SK-N-MC (cell line): ENCODE data around the gene PRICKLE2.

Experiments used
- DNase-seq: peaks from one replicate; pipeline ENCODE4 v3.0.0-alpha.2; 2011; ENCODE audit warnings: low read depth, low spot score
- H3K27ac ChIP-seq: fragments of 200-600 bp; sonication (generic); 2 replicates; pipeline ENCODE4 v1.5.1; 2016; ENCODE audit warnings: mixed run types
- H3K36me3 ChIP-seq: fragments of 200-600 bp; sonication (generic); 2 replicates; pipeline ENCODE4 v1.6.1; 2017; ENCODE audit warnings: antibody characterized with exemption, low read length, mixed read lengths; ENCODE audit not compliant: insufficient read depth
- H3K4me3 ChIP-seq: fragments of 200-600 bp; sonication (generic); 2 replicates; pipeline ENCODE4 v1.5.1; 2016
- H3K9ac ChIP-seq: fragments of 200-600 bp; sonication (generic); 2 replicates; pipeline ENCODE4 v1.8.0; 2017; ENCODE audit warnings: mixed run types, mixed read lengths; ENCODE audit not compliant: insufficient read length
- H3K9me3 ChIP-seq: fragments of 200-600 bp; sonication (generic); 2 replicates; pipeline ENCODE4 v1.6.1; 2017; ENCODE audit warnings: low read depth, mild to moderate bottlenecking, antibody characterized with exemption, low read length, moderate library complexity, mixed read lengths
- EZH2 ChIP-seq: fragments of 200-600 bp; sonication (generic); IDR thresholded peaks from one replicate; pipeline ENCODE4 v1.6.1; 2017; ENCODE audit warnings: antibody characterized with exemption
- FOXP2 ChIP-seq: optimal IDR thresholded peaks from 2 replicates; pipeline ENCODE3; 2011; ENCODE audit warnings: mild to moderate bottlenecking, moderate library complexity; ENCODE audit not compliant: insufficient read depth; ENCODE audit errors: extremely low read length, control extremely low read depth
- POLR2AphosphoS5 ChIP-seq: IDR thresholded peaks from 2 replicates; pipeline ENCODE4 v1.6.1; 2012; ENCODE audit warnings: mild to moderate bottlenecking, low read depth, low read length, borderline replicate concordance

PRICKLE2 gene

GRCh38 chr3:64179860-64180259 is 45.4 kb downstream of the PRICKLE2 start:
- no peaks in the 10 kb centered on the region for H3K9me3 ChIP-seq
- no peak for DNase-seq
- no peak overlapping the region for H3K27ac ChIP-seq
- no peak overlapping the region for H3K4me3 ChIP-seq
- H3K36me3 ChIP-seq = no peaks in the 10 kb centered on the region
- TF ChIP-seq EZH2 (no peak), POLR2AphosphoS5 (no peak), FOXP2 (no peak)
- no peak overlapping the region for H3K9ac ChIP-seq

- TF ChIP-seq EZH2 (no peak), FOXP2 (no peak), POLR2AphosphoS5 (no peak)
- H3K9me3 ChIP-seq = no peaks in the 10 kb centered on the region
- H3K36me3 ChIP-seq = no peaks in the 10 kb centered on the region
- DNase-seq = no peak
- no peak overlapping the region for H3K9ac ChIP-seq
- H3K4me3 ChIP-seq = no peak overlapping the region
- no peak overlapping the region for H3K27ac ChIP-seq
Observed at GRCh38 chr3:64179249-64179648, 46.0 kb downstream of the PRICKLE2 start.

- H3K27ac ChIP-seq = no peak overlapping the region
- no peaks in the 10 kb centered on the region for H3K9me3 ChIP-seq
- H3K4me3 ChIP-seq = no peak overlapping the region
- no peak overlapping the region for H3K9ac ChIP-seq
- no peaks in the 10 kb centered on the region for H3K36me3 ChIP-seq
- DNase-seq = no peak
- TF ChIP-seq POLR2AphosphoS5 = no peak
- TF ChIP-seq EZH2 = no peak
- TF ChIP-seq FOXP2 = no peak
Observed at GRCh38 chr3:64178419-64178818, 46.8 kb downstream of the PRICKLE2 start.

- TF ChIP-seq EZH2 (no peak), FOXP2 (no peak), POLR2AphosphoS5 (no peak)
- Histone ChIP-seq H3K9me3 (no peaks in the 10 kb centered on the region), H3K4me3 (no peak overlapping the region), H3K9ac (no peak overlapping the region), H3K36me3 (no peaks in the 10 kb centered on the region), H3K27ac (no peak overlapping the region)
- no peak for DNase-seq
Observed at GRCh38 chr3:64176461-64176996, 48.7 kb downstream of the PRICKLE2 start.

- Histone ChIP-seq H3K9ac (no peak overlapping the region), H3K4me3 (no peak overlapping the region), H3K36me3 (no peaks in the 10 kb centered on the region), H3K9me3 (no peaks in the 10 kb centered on the region), H3K27ac (no peak overlapping the region)
- TF ChIP-seq FOXP2 (no peak), EZH2 (no peak), POLR2AphosphoS5 (no peak)
- DNase-seq = no peak
Observed at GRCh38 chr3:64174328-64174727, 50.9 kb downstream of the PRICKLE2 start.

- Histone ChIP-seq H3K9ac (no peak overlapping the region), H3K36me3 (no peaks in the 10 kb centered on the region), H3K27ac (no peak overlapping the region), H3K4me3 (no peak overlapping the region), H3K9me3 (no peaks in the 10 kb centered on the region)
- no peak for DNase-seq
- TF ChIP-seq EZH2 (no peak), POLR2AphosphoS5 (no peak), FOXP2 (no peak)
Observed at GRCh38 chr3:64173563-64173962, 51.7 kb downstream of the PRICKLE2 start.

GRCh38 chr3:64170270-64170669 is 55.0 kb downstream of the PRICKLE2 start:
- H3K36me3 ChIP-seq = no peaks in the 10 kb centered on the region
- DNase-seq = no peak
- no peak for TF ChIP-seq EZH2
- TF ChIP-seq POLR2AphosphoS5 = no peak
- TF ChIP-seq FOXP2 = no peak
- no peak overlapping the region for H3K4me3 ChIP-seq
- H3K9me3 ChIP-seq = no peaks in the 10 kb centered on the region
- no peak overlapping the region for H3K27ac ChIP-seq
- H3K9ac ChIP-seq = no peak overlapping the region

GRCh38 chr3:64167868-64168267 is 57.4 kb downstream of the PRICKLE2 start:
- TF ChIP-seq EZH2 (no peak), POLR2AphosphoS5 (no peak), FOXP2 (no peak)
- Histone ChIP-seq H3K4me3 (no peak overlapping the region), H3K9me3 (no peaks in the 10 kb centered on the region), H3K27ac (no peak overlapping the region), H3K9ac (no peak overlapping the region), H3K36me3 (no peaks in the 10 kb centered on the region)
- no peak for DNase-seq

GRCh38 chr3:64167351-64167750 is 57.9 kb downstream of the PRICKLE2 start:
- Histone ChIP-seq H3K4me3 (no peak overlapping the region), H3K36me3 (no peaks in the 10 kb centered on the region), H3K9ac (no peak overlapping the region), H3K27ac (no peak overlapping the region), H3K9me3 (no peaks in the 10 kb centered on the region)
- TF ChIP-seq POLR2AphosphoS5 (no peak), EZH2 (no peak), FOXP2 (no peak)
- DNase-seq = no peak
